Naive thymus-derived CD4-positive, alpha-beta T cell (primary cell): Measurements from ENCODE around the gene FAM174B. TPM values are rescaled to one million over a fixed set of nuclear protein-coding genes. Genes with fewer than 3 reads are reported as not detected.

Source experiments
- ATAC-seq: fragments of 150-1000 bp; cut with Tn5 transposase; 2 replicates; pipeline ENCODE4 v1.10.0; 2021; ENCODE audit warnings: mild to moderate bottlenecking, moderate library complexity
- CTCF ChIA-PET: fragments of 350-600 bp; sonication (Branson Sonifier 250); formaldehyde crosslinking; loops from one replicate; lab custom pipeline; 2021; ENCODE audit warnings: antibody characterized with exemption; lab: Charles Lee
- POLR2A ChIA-PET: fragments of 350-600 bp; sonication (Branson Sonifier 250); formaldehyde crosslinking; loops from one replicate; lab custom pipeline; 2021; ENCODE audit warnings: antibody characterized with exemption, inconsistent platforms; lab: Charles Lee
- DNase-seq, 9 donors: peaks; one replicate each; pipeline versions ENCODE4 v3.0.0 to v3.0.0-alpha.2; 2020 to 2022; ENCODE audit warnings: mixed read lengths in 1 of 9
- H3K27ac ChIP-seq: one replicate; pipeline ENCODE4 v1.7.0; 2013; ENCODE audit warnings: mild to moderate bottlenecking, low read depth, low read length, moderate library complexity
- H3K27me3 ChIP-seq, 2 donors: one replicate each; pipeline ENCODE4 v1.7.0; 2013; ENCODE audit warnings: low read length in 2 of 2, mild to moderate bottlenecking in 2 of 2, moderate library complexity in 2 of 2; ENCODE audit not compliant: control insufficient read depth in 2 of 2, insufficient read depth in 2 of 2
- H3K36me3 ChIP-seq, 3 experiments: 1 replicate in 2 of 3; 2 replicates in 1 of 3; pipeline ENCODE4 v1.7.0; 2013; ENCODE audit warnings: low read length in 3 of 3, mild to moderate bottlenecking in 3 of 3, moderate library complexity in 1 of 3; ENCODE audit not compliant: insufficient read depth in 3 of 3, control insufficient read depth in 2 of 3
- H3K4me1 ChIP-seq, 2 donors: one replicate each; pipeline ENCODE4 v1.7.0; 2013; ENCODE audit warnings: low read length in 2 of 2, mild to moderate bottlenecking in 2 of 2, moderate library complexity in 1 of 2; ENCODE audit not compliant: control insufficient read depth in 2 of 2, insufficient read depth in 2 of 2
- H3K4me3 ChIP-seq: 2 replicates; pipeline ENCODE4 v1.7.0; 2013; ENCODE audit warnings: mild to moderate bottlenecking, low read length
- H3K9me3 ChIP-seq, 3 experiments: 1 replicate in 2 of 3; 2 replicates in 1 of 3; pipeline ENCODE4 v1.7.0; 2013; ENCODE audit warnings: low read length in 3 of 3; ENCODE audit not compliant: control insufficient read depth in 2 of 3
- H3K27ac Mint-ChIP-seq, 9 donors: one replicate each; pipeline ENCODE4 v1.8.0; 2020 to 2022; ENCODE audit warnings: mixed read lengths in 9 of 9, mild to moderate bottlenecking in 8 of 9, moderate library complexity in 5 of 9, inconsistent platforms in 2 of 9
- H3K27me3 Mint-ChIP-seq, 5 donors: one replicate each; pipeline ENCODE4 v1.8.0; 2021 to 2022; ENCODE audit warnings: mixed read lengths in 5 of 5, mild to moderate bottlenecking in 1 of 5
- H3K36me3 Mint-ChIP-seq, 5 donors: one replicate each; pipeline ENCODE4 v1.8.0; 2020 to 2022; ENCODE audit warnings: mixed read lengths in 5 of 5, mild to moderate bottlenecking in 3 of 5, inconsistent platforms in 1 of 5
- H3K4me1 Mint-ChIP-seq, 7 donors: one replicate each; pipeline ENCODE4 v1.8.0; 2020 to 2022; ENCODE audit warnings: mixed read lengths in 7 of 7, mild to moderate bottlenecking in 3 of 7, inconsistent platforms in 1 of 7
- H3K4me3 Mint-ChIP-seq, 10 donors: one replicate each; pipeline ENCODE4 v1.8.0; 2020 to 2022; ENCODE audit warnings: mild to moderate bottlenecking in 10 of 10, mixed read lengths in 10 of 10, moderate library complexity in 6 of 10, inconsistent platforms in 2 of 10
- H3K9me3 Mint-ChIP-seq, 11 donors: one replicate each; pipeline ENCODE4 v1.8.0; 2020 to 2022; ENCODE audit warnings: mixed read lengths in 11 of 11, mild to moderate bottlenecking in 4 of 11, inconsistent platforms in 1 of 11, moderate library complexity in 1 of 11
- intact Hi-C, 2 donors: fragments of 100-400 bp; cut with micrococcal nuclease; formaldehyde crosslinking; loops; one replicate each; pipeline ENCODE4 v1.15.1; 2023
- polyA plus RNA-seq, 2 donors: library from polyadenylated mRNA; unstranded; fragments of 300-500 nt; fragmentation: Illumina TruSeq; gene quantifications; one replicate each; pipeline ENCODE4 v1.2.3, GENCODE V29; 2021
- total RNA-seq, 6 experiments: library from RNA in 5 of 6; stranded (reverse) in 5 of 6; gene quantifications; 1 replicate in 5 of 6; 2 replicates in 1 of 6; pipeline ENCODE4 v1.2.3 and lab custom pipeline; 2021 to 2026

Gene FAM174B
- total and polyA plus RNA-seq, 7 experiments from 2014 or later = 3.5 to 15.9 (median 6.7) TPM

DNA sequence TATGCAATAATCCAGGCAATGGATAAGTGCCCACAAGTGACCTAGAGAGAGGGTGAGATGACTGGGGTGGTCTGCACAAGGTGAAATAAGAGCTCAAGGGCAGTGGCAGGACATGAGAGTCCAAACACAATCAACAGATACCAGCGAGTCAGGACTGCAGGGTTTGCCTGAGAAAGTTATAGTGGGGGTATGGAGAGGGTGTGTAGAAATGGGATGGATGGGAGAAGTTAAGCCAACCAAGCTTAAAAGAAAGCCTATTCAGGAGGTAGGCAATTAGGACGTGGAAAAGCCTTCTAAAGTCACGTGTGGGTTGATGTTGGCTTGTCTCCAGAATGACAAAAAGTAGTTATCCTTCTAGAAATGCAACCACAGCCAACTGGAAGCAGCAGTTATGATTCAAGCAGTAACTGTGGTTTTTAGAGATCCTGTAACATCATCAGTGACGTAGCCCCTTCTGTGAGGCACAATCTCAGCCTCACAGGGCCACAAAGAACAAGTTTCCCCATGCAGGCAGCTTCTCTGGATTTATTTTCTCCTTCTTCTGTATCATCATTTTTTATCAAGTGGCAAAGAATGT is 56.1 kb downstream of the FAM174B start:
- ChIA-PET POLR2A (no interaction called here), CTCF (no interaction called here)
- Mint-ChIP-seq H3K4me1 (no peaks in the 10 kb centered on the region), H3K27me3 (peaks cover 0 to 35% (median 18%) of the 10 kb centered on the region in 5 donors), H3K27ac (no peak overlapping the region), H3K36me3 (no peaks in the 10 kb centered on the region), H3K4me3 (no peak overlapping the region), H3K9me3 (no peaks in the 10 kb centered on the region)
- DNase-seq = no peak
- H3K27me3 ChIP-seq = no peaks in the 10 kb centered on the region
- no peak overlapping the region for H3K4me3 ChIP-seq
- H3K36me3 ChIP-seq = no peaks in the 10 kb centered on the region
- intact Hi-C loops = no loop called here
- ATAC-seq = no peak
- H3K4me1 ChIP-seq = no peaks in the 10 kb centered on the region
- no peaks in the 10 kb centered on the region for H3K9me3 ChIP-seq
- no peak overlapping the region for H3K27ac ChIP-seq

DNA sequence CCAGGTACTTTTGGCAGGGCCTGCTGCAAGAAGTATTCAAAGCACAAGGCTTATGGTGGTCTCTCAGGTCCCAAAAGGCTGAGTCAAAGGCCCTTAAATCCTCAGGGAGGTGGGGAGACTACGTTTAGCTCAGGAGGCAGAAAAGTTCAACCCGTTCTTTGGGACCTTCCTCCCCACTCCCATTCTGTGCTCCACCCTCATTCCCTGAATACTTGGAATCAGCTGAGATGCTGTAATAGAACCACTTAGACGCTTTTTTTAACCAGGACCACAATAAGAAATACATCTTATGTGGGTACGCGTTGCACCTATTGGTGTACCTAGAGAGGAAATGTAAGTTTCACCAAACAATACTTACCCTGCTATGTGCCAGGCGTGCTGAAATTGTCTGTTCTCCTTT is 58.0 kb downstream of the FAM174B start:
- ChIA-PET CTCF (no interaction called here), POLR2A (no interaction called here)
- no peaks in the 10 kb centered on the region for H3K9me3 Mint-ChIP-seq
- Histone ChIP-seq H3K27me3 (no peaks in the 10 kb centered on the region), H3K27ac (no peak overlapping the region), H3K9me3 (no peaks in the 10 kb centered on the region), H3K4me3 (no peak overlapping the region), H3K36me3 (no peaks in the 10 kb centered on the region), H3K4me1 (no peaks in the 10 kb centered on the region)
- no peak for DNase-seq
- peaks cover 4 to 46% (median 23%) of the 10 kb centered on the region in 5 donors for H3K27me3 Mint-ChIP-seq
- no peak for ATAC-seq
- no peak overlapping the region for H3K4me3 Mint-ChIP-seq
- no peak overlapping the region for H3K27ac Mint-ChIP-seq
- intact Hi-C loops = no loop called here
- H3K4me1 Mint-ChIP-seq = no peaks in the 10 kb centered on the region
- no peaks in the 10 kb centered on the region for H3K36me3 Mint-ChIP-seq

GRCh38 chr15:92596623-92597022 is 59.0 kb downstream of the FAM174B start:
- no peak for DNase-seq
- no peaks in the 10 kb centered on the region for H3K4me1 ChIP-seq
- no peaks in the 10 kb centered on the region for H3K36me3 Mint-ChIP-seq
- H3K36me3 ChIP-seq = no peaks in the 10 kb centered on the region
- H3K27me3 ChIP-seq = no peaks in the 10 kb centered on the region
- H3K4me3 Mint-ChIP-seq = no peak overlapping the region
- no peaks in the 10 kb centered on the region for H3K4me1 Mint-ChIP-seq
- ATAC-seq = no peak
- no peak overlapping the region for H3K27ac Mint-ChIP-seq
- ChIA-PET POLR2A (no interaction called here), CTCF (no interaction called here)
- no peak overlapping the region for H3K27ac ChIP-seq
- H3K9me3 Mint-ChIP-seq = no peaks in the 10 kb centered on the region
- no peak overlapping the region for H3K4me3 ChIP-seq
- no peaks in the 10 kb centered on the region for H3K9me3 ChIP-seq
- peaks cover 4 to 41% (median 20%) of the 10 kb centered on the region in 5 donors for H3K27me3 Mint-ChIP-seq
- intact Hi-C loops = no loop called here

GRCh38 chr15:92595506-92596381 is 59.8 kb downstream of the FAM174B start:
- H3K4me3 ChIP-seq = no peak overlapping the region
- intact Hi-C loops = no loop called here
- no peaks in the 10 kb centered on the region for H3K27me3 ChIP-seq
- H3K4me1 ChIP-seq = no peaks in the 10 kb centered on the region
- DNase-seq (no peak), ATAC-seq (no peak)
- no peaks in the 10 kb centered on the region for H3K9me3 ChIP-seq
- Mint-ChIP-seq H3K4me1 (no peaks in the 10 kb centered on the region), H3K4me3 (no peak overlapping the region), H3K27ac (no peak overlapping the region), H3K9me3 (no peaks in the 10 kb centered on the region), H3K27me3 (peaks cover 4 to 40% (median 15%) of the 10 kb centered on the region in 5 donors), H3K36me3 (no peaks in the 10 kb centered on the region)
- H3K36me3 ChIP-seq = no peaks in the 10 kb centered on the region
- no peak overlapping the region for H3K27ac ChIP-seq
- POLR2A ChIA-PET = interaction anchor here (0.6 kb wide), 1 partner anchor 335 kb away, joined by 3 read pairs; no protein-coding TSS in a partner anchor
- CTCF ChIA-PET = no interaction called here

DNA sequence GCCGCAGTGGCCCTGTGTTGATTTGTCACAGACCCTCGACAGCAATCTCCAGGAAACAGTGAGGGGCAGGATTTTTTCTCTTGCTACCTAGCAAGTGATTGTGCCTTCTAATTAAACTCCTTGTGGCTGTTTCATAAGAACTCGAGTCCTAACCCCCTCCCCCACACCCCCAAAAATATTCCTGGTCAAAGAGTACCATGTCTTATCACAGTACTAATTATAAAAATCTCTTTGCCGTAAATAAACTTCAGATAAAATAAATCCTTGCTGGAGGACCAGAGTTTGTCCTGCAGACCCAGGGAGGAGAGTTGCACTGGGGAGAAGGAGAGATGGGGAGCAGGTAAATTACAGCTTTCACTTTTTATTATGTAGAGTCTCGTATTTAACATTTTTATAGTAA is 64.3 kb downstream of the FAM174B start:
- Histone ChIP-seq H3K4me3 (no peak overlapping the region), H3K4me1 (no peaks in the 10 kb centered on the region), H3K27ac (no peak overlapping the region), H3K9me3 (no peaks in the 10 kb centered on the region), H3K36me3 (no peaks in the 10 kb centered on the region), H3K27me3 (no peaks in the 10 kb centered on the region)
- ATAC-seq (no peak), DNase-seq (no peak)
- Mint-ChIP-seq H3K9me3 (no peaks in the 10 kb centered on the region), H3K27me3 (peaks cover 0 to 23% (median 10%) of the 10 kb centered on the region in 5 donors), H3K4me3 (no peak overlapping the region), H3K27ac (no peak overlapping the region), H3K4me1 (no peaks in the 10 kb centered on the region), H3K36me3 (no peaks in the 10 kb centered on the region)
- intact Hi-C loops = no loop called here
- POLR2A ChIA-PET = no interaction called here
- CTCF ChIA-PET = no interaction called here

GRCh38 chr15:92586966-92587365 is 68.6 kb downstream of the FAM174B start:
- Histone ChIP-seq H3K4me1 (no peaks in the 10 kb centered on the region), H3K27me3 (no peaks in the 10 kb centered on the region), H3K4me3 (no peak overlapping the region), H3K9me3 (no peaks in the 10 kb centered on the region), H3K36me3 (no peaks in the 10 kb centered on the region), H3K27ac (no peak overlapping the region)
- CTCF ChIA-PET = no interaction called here
- Mint-ChIP-seq H3K4me3 (no peak overlapping the region), H3K27ac (no peak overlapping the region), H3K27me3 (peaks cover 0 to 18% (median 3%) of the 10 kb centered on the region in 5 donors), H3K9me3 (no peaks in the 10 kb centered on the region), H3K4me1 (no peaks in the 10 kb centered on the region), H3K36me3 (no peaks in the 10 kb centered on the region)
- DNase-seq = no peak
- no peak for ATAC-seq
- intact Hi-C loops = no loop called here
- POLR2A ChIA-PET = no interaction called here
